ENCODE measurements around the gene TRIM63. TPM values are rescaled to one million over a fixed set of nuclear protein-coding genes. Genes with fewer than 3 reads are reported as not detected.
A peak's percentile ranks its signal among the peaks of the same experiment; 100 is the strongest.

Gene TRIM63
- total and polyA plus RNA-seq, 9 of the 15 experiments (the other 6 are each of a cell fraction or from before 2014, with no cell fraction given): 0.08 to 0.57 (median 0.36) TPM

GRCh38 chr1:26111530-26112406 is 44.3 kb upstream of the TRIM63 start, which contains the start of gene PDIK1L (continued):
- TF ChIP-seq THAP7 (CRISPR knock-in tag; IDR thresholded peaks at IDR 0.05) (no peak), SIRT6 (IDR thresholded peaks at IDR 0.05; ENCODE audit: low read depth, low read length) (no peak), ATF4 (CRISPR knock-in tag; IDR thresholded peaks at IDR 0.05) (no peak; the same call in 1 of the 2 replicates), SMAD4 (CRISPR knock-in tag; conservative IDR thresholded peaks at IDR 0.05) (peak; percentile 66), ETV1 (tag; conservative IDR thresholded peaks at IDR 0.05; ENCODE audit: low read depth) (no peak), PHB (CRISPR knock-in tag; IDR thresholded peaks at IDR 0.05) (no peak), L3MBTL2 (IDR thresholded peaks at IDR 0.05) (peak; percentile 65), CREBBP (IDR thresholded peaks at IDR 0.05; ENCODE audit: low read depth, low read length) (no peak), DNMT1 (IDR thresholded peaks at IDR 0.05) (no peak), NFATC3 (IDR thresholded peaks at IDR 0.05) (no peak), NKRF (IDR thresholded peaks at IDR 0.05; ENCODE audit: borderline replicate concordance) (peak; percentile 95), ZNF668 (CRISPR knock-in tag; IDR thresholded peaks at IDR 0.05) (0 out of 2 replicates have a peak, but pooled peaks have one; percentile 36), ASH1L (IDR thresholded peaks at IDR 0.05; ENCODE audit: borderline replicate concordance, low read depth, partially characterized antibody) (no peak), RBM14 (IDR thresholded peaks at IDR 0.05; ENCODE audit: borderline replicate concordance, insufficient read depth, low read depth, low read length) (0 out of 2 replicates have a peak, but pooled peaks have one; percentile 29), HDAC2 (IDR thresholded peaks at IDR 0.05) (peak; percentile 82; the same call in 1 of the 2 replicates), ZNF146 (CRISPR knock-in tag; IDR thresholded peaks at IDR 0.05; ENCODE audit: unreplicated experiment) (no peak), JUNB (CRISPR knock-in tag; conservative IDR thresholded peaks at IDR 0.05) (0 out of 2 replicates have a peak, but pooled peaks have one; percentile 25), RBM39 (optimal IDR thresholded peaks at IDR 0.05; ENCODE audit: low read depth, low read length) (no peak), NRF1 (conservative IDR thresholded peaks at IDR 0.05 in 1 of 2, IDR thresholded peaks at IDR 0.05 in 1 of 2) (peak; percentile 84 to 86), MAFK (IDR thresholded peaks at IDR 0.05; ENCODE audit: low read length) (no peak), ZNF57 (CRISPR knock-in tag; IDR thresholded peaks at IDR 0.05) (peak; percentile 79; the same call in 1 of the 2 replicates), NFIC (IDR thresholded peaks at IDR 0.05) (no peak), RNF219 (CRISPR knock-in tag; IDR thresholded peaks at IDR 0.05) (no peak), ZFP1 (CRISPR knock-in tag; IDR thresholded peaks at IDR 0.05) (no peak)
